ENCODE measurements around the gene SETD2. TPM values are rescaled to one million over a fixed set of nuclear protein-coding genes. Genes with fewer than 3 reads are reported as not detected.

The SETD2 gene
- total and polyA plus RNA-seq, 9 of the 15 experiments (the other 6 are each of a cell fraction or from before 2014, with no cell fraction given), result 8.2 to 44.0 (median 33.6) TPM

DNA sequence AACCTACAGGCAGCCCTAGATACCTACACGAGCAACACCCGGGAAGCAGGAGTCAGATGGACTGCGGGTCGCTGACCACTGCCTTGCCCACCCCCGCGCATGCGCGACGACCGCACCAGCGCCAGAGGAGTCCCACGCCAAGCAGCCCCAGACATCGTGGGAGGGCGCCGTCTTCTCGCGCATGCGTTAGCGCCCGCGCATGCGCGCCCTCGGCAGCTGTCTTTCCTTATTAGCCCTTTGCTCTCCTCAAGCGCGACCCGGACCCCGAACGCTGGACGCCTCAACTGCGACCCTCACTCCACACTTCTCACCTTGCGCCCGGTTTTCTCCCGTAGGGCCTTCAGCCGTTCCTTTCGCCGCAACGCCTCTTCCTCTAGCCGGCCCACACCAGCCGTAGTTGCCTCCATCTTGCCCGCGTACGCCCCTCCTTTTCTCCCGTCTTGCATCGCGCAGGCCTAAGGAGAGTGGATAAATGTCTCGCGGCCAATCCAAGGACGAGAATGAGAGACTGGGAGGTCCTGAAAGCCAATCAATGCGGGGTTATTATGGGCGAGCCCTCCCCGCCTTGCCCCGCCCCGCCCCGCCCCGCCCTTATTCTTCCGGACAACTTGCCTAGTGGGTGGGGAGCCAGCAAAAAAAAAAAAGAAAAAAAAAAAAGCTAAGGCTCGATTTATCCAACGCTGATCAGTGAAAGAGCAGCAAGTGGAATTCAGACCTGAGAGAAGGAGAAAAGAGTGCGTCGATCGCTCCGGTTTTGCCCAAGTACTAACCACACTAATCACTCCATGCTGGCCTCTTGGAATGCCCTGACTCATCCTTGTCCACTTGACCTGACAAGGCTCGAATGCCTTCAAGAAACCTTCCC lies 187.4 kb downstream of the SETD2 start, which contains the start of gene CCDC12 (continued):
- TF ChIP-seq, protein P1, sequence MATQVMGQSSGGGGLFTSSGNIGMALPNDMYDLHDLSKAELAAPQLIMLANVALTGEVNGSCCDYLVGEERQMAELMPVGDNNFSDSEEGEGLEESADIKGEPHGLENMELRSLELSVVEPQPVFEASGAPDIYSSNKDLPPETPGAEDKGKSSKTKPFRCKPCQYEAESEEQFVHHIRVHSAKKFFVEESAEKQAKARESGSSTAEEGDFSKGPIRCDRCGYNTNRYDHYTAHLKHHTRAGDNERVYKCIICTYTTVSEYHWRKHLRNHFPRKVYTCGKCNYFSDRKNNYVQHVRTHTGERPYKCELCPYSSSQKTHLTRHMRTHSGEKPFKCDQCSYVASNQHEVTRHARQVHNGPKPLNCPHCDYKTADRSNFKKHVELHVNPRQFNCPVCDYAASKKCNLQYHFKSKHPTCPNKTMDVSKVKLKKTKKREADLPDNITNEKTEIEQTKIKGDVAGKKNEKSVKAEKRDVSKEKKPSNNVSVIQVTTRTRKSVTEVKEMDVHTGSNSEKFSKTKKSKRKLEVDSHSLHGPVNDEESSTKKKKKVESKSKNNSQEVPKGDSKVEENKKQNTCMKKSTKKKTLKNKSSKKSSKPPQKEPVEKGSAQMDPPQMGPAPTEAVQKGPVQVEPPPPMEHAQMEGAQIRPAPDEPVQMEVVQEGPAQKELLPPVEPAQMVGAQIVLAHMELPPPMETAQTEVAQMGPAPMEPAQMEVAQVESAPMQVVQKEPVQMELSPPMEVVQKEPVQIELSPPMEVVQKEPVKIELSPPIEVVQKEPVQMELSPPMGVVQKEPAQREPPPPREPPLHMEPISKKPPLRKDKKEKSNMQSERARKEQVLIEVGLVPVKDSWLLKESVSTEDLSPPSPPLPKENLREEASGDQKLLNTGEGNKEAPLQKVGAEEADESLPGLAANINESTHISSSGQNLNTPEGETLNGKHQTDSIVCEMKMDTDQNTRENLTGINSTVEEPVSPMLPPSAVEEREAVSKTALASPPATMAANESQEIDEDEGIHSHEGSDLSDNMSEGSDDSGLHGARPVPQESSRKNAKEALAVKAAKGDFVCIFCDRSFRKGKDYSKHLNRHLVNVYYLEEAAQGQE (IDR thresholded peaks at IDR 0.05; ENCODE audit: borderline replicate concordance), result peak; percentile 95
- TF ChIP-seq, protein P1 (CRISPR knock-in tag; IDR thresholded peaks at IDR 0.05; ENCODE audit: low read depth), result peak; percentile 88
- no peak for TF ChIP-seq KDM2B (CRISPR knock-in tag; IDR thresholded peaks at IDR 0.05)
- peak; percentile 79 for TF ChIP-seq MAFK (IDR thresholded peaks at IDR 0.05; ENCODE audit: low read length)
- peak; percentile 35; the same call in 1 of the 2 replicates for TF ChIP-seq RB1 (IDR thresholded peaks at IDR 0.05; ENCODE audit: low read depth)
- TF ChIP-seq NRF1 (conservative IDR thresholded peaks at IDR 0.05 in 1 of 2, IDR thresholded peaks at IDR 0.05 in 1 of 2), result peak; percentile 100
- TF ChIP-seq MAFF (IDR thresholded peaks at IDR 0.05; ENCODE audit: low read length), result peak; percentile 76; the same call in 1 of the 2 replicates
- TF ChIP-seq, protein P2, sequence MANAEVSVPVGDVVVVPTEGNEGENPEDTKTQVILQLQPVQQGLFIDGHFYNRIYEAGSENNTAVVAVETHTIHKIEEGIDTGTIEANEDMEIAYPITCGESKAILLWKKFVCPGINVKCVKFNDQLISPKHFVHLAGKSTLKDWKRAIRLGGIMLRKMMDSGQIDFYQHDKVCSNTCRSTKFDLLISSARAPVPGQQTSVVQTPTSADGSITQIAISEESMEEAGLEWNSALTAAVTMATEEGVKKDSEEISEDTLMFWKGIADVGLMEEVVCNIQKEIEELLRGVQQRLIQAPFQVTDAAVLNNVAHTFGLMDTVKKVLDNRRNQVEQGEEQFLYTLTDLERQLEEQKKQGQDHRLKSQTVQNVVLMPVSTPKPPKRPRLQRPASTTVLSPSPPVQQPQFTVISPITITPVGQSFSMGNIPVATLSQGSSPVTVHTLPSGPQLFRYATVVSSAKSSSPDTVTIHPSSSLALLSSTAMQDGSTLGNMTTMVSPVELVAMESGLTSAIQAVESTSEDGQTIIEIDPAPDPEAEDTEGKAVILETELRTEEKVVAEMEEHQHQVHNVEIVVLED (CRISPR knock-in tag; IDR thresholded peaks at IDR 0.05), result peak; percentile 50; the same call in 1 of the 2 replicates
- TF ChIP-seq HDGF (IDR thresholded peaks at IDR 0.05), result no peak
- TF ChIP-seq, protein P3, sequence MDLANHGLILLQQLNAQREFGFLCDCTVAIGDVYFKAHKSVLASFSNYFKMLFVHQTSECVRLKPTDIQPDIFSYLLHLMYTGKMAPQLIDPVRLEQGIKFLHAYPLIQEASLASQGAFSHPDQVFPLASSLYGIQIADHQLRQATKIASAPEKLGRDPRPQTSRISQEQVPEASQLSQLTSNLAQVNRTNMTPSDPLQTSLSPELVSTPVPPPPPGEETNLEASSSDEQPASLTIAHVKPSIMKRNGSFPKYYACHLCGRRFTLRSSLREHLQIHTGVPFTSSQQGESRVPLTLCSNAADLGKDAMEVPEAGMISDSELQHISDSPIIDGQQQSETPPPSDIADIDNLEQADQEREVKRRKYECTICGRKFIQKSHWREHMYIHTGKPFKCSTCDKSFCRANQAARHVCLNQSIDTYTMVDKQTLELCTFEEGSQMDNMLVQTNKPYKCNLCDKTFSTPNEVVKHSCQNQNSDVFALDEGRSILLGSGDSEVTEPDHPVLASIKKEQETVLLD (IDR thresholded peaks at IDR 0.05), result peak; percentile 100
- TF ChIP-seq WHSC1 (IDR thresholded peaks at IDR 0.05; ENCODE audit: low read length), result no peak
- no peak for TF ChIP-seq TCF7 (IDR thresholded peaks at IDR 0.05; ENCODE audit: borderline replicate concordance)
- peak; percentile 86 for TF ChIP-seq ELF1 (tag; IDR thresholded peaks at IDR 0.05)
- peak in 1 of 2 experiments; percentile 82; a peak in 3 of 4 replicates for TF ChIP-seq RCOR1 (IDR thresholded peaks at IDR 0.05; ENCODE audit: borderline replicate concordance in 1 of 2, low read depth in 2 of 2, low read length in 2 of 2)
- TF ChIP-seq XRCC4 (IDR thresholded peaks at IDR 0.05; ENCODE audit: extremely low read depth, insufficient read depth, insufficient read length), result no peak
- TF ChIP-seq, protein P4, sequence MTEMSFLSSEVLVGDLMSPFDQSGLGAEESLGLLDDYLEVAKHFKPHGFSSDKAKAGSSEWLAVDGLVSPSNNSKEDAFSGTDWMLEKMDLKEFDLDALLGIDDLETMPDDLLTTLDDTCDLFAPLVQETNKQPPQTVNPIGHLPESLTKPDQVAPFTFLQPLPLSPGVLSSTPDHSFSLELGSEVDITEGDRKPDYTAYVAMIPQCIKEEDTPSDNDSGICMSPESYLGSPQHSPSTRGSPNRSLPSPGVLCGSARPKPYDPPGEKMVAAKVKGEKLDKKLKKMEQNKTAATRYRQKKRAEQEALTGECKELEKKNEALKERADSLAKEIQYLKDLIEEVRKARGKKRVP (CRISPR knock-in tag; IDR thresholded peaks at IDR 0.05), result peak; percentile 32; the same call in 1 of the 2 replicates
